T-helper 2 cell treated with Interferon-gamma antibody and Interleukin-4, amounts not matched to agents 5 μg/mL and 100 μg/mL, for 36 hours (primary cell): ENCODE measurements around the gene KCNJ5.

Experiments used
- DNase-seq: peaks from one replicate; pipeline ENCODE4 v3.0.0; 2021; ENCODE audit warnings: low spot score
- H3K27ac Mint-ChIP-seq: one replicate; pipeline ENCODE4 v1.8.0; 2021; ENCODE audit warnings: mild to moderate bottlenecking, mixed read lengths
- H3K27me3 Mint-ChIP-seq: one replicate; pipeline ENCODE4 v1.8.0; 2021; ENCODE audit warnings: low read depth, mixed read lengths
- H3K36me3 Mint-ChIP-seq: one replicate; pipeline ENCODE4 v1.8.0; 2021; ENCODE audit warnings: low read depth, mixed read lengths
- H3K4me1 Mint-ChIP-seq: one replicate; pipeline ENCODE4 v1.8.0; 2021; ENCODE audit warnings: low read depth, mixed read lengths
- H3K4me3 Mint-ChIP-seq: one replicate; pipeline ENCODE4 v1.8.0; 2022; ENCODE audit warnings: mild to moderate bottlenecking, moderate library complexity, mixed read lengths
- H3K9me3 Mint-ChIP-seq: one replicate; pipeline ENCODE4 v1.8.0; 2021; ENCODE audit warnings: mixed read lengths

KCNJ5 gene

GRCh38 chr11:128942817-128943427, 51.8 kb downstream of the KCNJ5 start, which contains the start of gene TP53AIP1:
Gene TP53AIP1, minus strand, starts transcription at chr11:128942871. Its CDS starts 5,053 bp downstream, at chr11:128937818.
- DNase-seq, result no peak
- Mint-ChIP-seq H3K27me3 (peaks cover 7% of the 10 kb centered on the region), H3K9me3 (no peaks in the 10 kb centered on the region), H3K36me3 (no peaks in the 10 kb centered on the region), H3K4me3 (no peak within 1 kb of the TSS), H3K4me1 (no peaks in the 10 kb centered on the region), H3K27ac (no peak within 1 kb of the TSS)

GRCh38 chr11:128943428-128943976, 52.3 kb downstream of the KCNJ5 start:
- H3K9me3 Mint-ChIP-seq, result no peaks in the 10 kb centered on the region
- no peak for DNase-seq
- H3K27me3 Mint-ChIP-seq, result peaks cover 10% of the 10 kb centered on the region
- H3K36me3 Mint-ChIP-seq, result no peaks in the 10 kb centered on the region
- no peak overlapping the region for H3K4me3 Mint-ChIP-seq
- H3K27ac Mint-ChIP-seq, result no peak overlapping the region
- H3K4me1 Mint-ChIP-seq, result no peaks in the 10 kb centered on the region

DNA sequence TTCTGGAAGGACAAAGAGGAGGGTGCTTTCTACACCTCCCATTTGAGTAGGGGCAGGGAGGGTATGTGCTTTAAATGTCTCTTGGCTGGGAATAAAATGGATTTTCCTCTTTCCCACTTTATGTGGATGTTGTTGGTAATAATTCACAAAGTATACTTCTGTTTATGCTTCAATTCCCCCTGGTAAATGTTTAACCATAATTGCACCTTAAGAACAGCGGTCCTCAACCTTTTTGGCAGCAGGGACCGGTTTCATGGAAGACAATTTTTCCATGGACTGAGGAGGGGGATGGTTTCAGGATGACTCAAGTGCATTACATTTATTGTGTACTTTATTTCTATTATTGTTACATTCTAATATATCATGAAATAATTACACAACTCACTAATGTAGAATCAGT, 55.5 kb downstream of the KCNJ5 start:
- DNase-seq, result no peak
- Mint-ChIP-seq H3K4me1 (no peaks in the 10 kb centered on the region), H3K4me3 (no peak overlapping the region), H3K36me3 (no peaks in the 10 kb centered on the region), H3K27ac (no peak overlapping the region), H3K27me3 (peaks cover 22% of the 10 kb centered on the region), H3K9me3 (no peaks in the 10 kb centered on the region)

DNA sequence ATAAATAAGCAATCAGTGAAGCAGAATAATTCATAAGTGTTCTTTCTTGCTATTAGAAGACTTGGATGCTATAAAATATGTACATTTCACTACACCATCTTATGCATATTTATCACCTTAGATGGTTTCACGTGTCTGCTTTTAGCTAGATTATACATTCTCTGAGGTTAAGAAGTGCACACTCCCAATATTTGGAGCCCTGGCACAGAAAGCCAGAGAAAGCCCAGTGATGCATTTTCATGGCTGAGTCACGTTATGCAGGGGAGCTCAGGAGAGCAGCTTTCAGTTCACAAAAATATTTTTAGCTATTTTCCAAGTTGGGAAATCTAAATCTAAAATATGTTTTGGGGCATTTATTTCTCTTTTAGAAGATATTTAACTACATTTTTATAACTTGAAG, 56.6 kb downstream of the KCNJ5 start:
- no peaks in the 10 kb centered on the region for H3K36me3 Mint-ChIP-seq
- H3K4me1 Mint-ChIP-seq, result no peaks in the 10 kb centered on the region
- H3K27ac Mint-ChIP-seq, result no peak overlapping the region
- no peaks in the 10 kb centered on the region for H3K9me3 Mint-ChIP-seq
- peaks cover 25% of the 10 kb centered on the region for H3K27me3 Mint-ChIP-seq
- no peak overlapping the region for H3K4me3 Mint-ChIP-seq
- no peak for DNase-seq

DNA sequence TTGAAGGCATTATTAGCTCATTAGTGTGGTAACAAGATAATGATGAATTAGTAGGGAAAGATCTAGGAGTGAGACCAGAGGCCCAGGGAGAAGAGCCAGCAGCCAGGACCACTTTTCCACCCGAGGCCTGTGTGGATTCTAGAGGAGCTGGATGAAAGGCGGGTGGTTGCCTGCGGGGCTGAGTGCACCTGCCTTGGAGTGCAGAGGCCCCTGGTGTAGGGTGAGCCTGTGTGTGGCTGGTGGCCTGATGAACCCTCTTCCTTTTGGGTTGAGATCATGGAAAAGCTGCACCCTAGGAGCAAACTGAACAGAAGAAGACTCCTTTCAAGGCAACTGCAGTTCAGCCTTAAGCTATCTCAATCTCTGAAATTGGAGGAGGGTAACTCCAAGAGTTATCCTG, 57.4 kb downstream of the KCNJ5 start:
- no peak for DNase-seq
- H3K9me3 Mint-ChIP-seq, result no peaks in the 10 kb centered on the region
- no peak overlapping the region for H3K4me3 Mint-ChIP-seq

DNA sequence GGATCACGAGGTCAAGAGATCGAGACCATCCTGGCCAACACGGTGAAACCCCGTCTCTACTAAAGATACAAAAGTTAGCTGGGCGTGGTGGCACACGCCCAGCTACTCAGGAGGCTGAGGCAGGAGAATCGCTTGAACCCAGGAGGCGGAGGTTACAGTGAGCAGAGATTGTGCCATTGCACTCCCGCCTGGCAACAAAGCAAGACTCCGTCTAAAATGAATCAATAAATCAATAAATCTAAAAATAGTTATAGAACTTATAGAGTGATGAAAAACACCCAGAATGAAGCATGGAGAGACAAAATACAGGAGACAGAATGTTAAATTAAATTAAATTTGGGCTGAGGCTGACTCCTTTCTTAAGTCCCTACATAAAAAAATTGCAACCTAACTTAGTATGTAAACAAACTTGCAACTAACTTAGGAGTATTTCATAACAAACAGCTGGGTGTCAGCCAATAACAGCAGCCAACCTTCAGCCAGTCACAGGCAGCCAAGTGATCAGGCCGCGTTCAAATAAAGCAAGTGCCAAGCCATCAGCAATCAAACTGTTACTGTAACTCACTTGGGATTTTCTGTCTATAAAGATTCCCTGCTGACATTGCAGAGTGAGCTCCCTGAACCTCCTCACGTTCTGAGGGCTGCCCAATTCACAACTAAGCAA, 58.8 kb downstream of the KCNJ5 start:
- Mint-ChIP-seq H3K36me3 (no peaks in the 10 kb centered on the region), H3K27me3 (peaks cover 37% of the 10 kb centered on the region), H3K4me3 (no peak overlapping the region), H3K4me1 (no peaks in the 10 kb centered on the region), H3K27ac (no peak overlapping the region), H3K9me3 (no peaks in the 10 kb centered on the region)
- DNase-seq, result no peak

More for the DNA sequence above, 57.4 kb downstream of the KCNJ5 start:
- H3K36me3 Mint-ChIP-seq, result no peaks in the 10 kb centered on the region
- H3K27ac Mint-ChIP-seq, result no peak overlapping the region
- H3K4me1 Mint-ChIP-seq, result no peaks in the 10 kb centered on the region
- H3K27me3 Mint-ChIP-seq, result peaks cover 28% of the 10 kb centered on the region

GRCh38 chr11:128953151-128953550, 62.0 kb downstream of the KCNJ5 start:
- no peaks in the 10 kb centered on the region for H3K4me1 Mint-ChIP-seq
- no peak overlapping the region for H3K27ac Mint-ChIP-seq

DNA sequence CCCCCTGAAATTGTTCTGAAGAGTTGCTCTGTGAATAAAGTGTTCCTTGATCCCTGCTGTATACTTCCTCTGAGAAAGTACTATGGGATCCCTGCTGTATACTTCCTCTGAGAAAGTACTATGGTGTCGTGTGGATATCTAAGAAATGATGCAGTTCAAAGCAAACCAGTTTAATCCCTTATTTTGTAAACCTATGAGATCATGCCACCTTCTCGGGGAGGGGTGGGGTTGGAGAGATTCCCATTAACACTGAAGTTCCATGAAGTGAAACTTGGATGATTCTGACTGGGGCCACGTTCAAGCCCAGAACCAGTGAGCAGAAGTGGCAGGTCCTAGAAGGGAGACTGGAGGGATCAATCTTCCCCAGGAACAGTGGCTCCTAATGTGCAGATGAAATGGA, 64.5 kb downstream of the KCNJ5 start:
- no peaks in the 10 kb centered on the region for H3K36me3 Mint-ChIP-seq
- H3K27me3 Mint-ChIP-seq, result peaks cover 34% of the 10 kb centered on the region
- no peak overlapping the region for H3K27ac Mint-ChIP-seq
- no peak for DNase-seq
- no peaks in the 10 kb centered on the region for H3K4me1 Mint-ChIP-seq
- H3K9me3 Mint-ChIP-seq, result no peaks in the 10 kb centered on the region
- no peak overlapping the region for H3K4me3 Mint-ChIP-seq

More at GRCh38 chr11:128953151-128953550, 62.0 kb downstream of the KCNJ5 start:
- no peaks in the 10 kb centered on the region for H3K9me3 Mint-ChIP-seq
- no peaks in the 10 kb centered on the region for H3K36me3 Mint-ChIP-seq
- H3K27me3 Mint-ChIP-seq, result peaks cover 40% of the 10 kb centered on the region
- H3K4me3 Mint-ChIP-seq, result no peak overlapping the region
- DNase-seq, result no peak

GRCh38 chr11:128956401-128957201, 65.4 kb downstream of the KCNJ5 start:
- H3K4me1 Mint-ChIP-seq, result peaks cover 2% of the 10 kb centered on the region
- peaks cover 32% of the 10 kb centered on the region for H3K27me3 Mint-ChIP-seq
- no peaks in the 10 kb centered on the region for H3K36me3 Mint-ChIP-seq
- DNase-seq, result no peak
- H3K9me3 Mint-ChIP-seq, result no peaks in the 10 kb centered on the region
- H3K4me3 Mint-ChIP-seq, result no peak overlapping the region
- no peak overlapping the region for H3K27ac Mint-ChIP-seq

DNA sequence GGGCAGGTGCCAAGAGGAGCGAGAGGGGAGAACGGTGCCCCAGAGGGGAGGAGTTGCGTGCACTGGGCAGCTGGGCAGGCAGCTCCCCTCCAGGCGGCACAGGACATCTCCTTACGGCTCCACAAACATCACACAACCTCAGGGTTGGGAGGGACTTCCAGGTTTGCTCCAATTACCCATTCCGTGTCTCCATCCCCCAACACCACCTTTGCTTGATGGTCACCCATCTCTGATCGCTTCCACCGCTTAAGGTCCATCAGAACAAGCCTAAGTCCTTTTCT, 66.0 kb downstream of the KCNJ5 start:
- peaks cover 29% of the 10 kb centered on the region for H3K27me3 Mint-ChIP-seq
- peaks cover 3% of the 10 kb centered on the region for H3K4me1 Mint-ChIP-seq
- DNase-seq, result no peak
- no peaks in the 10 kb centered on the region for H3K36me3 Mint-ChIP-seq
- no peaks in the 10 kb centered on the region for H3K9me3 Mint-ChIP-seq
- no peak overlapping the region for H3K27ac Mint-ChIP-seq
- no peak overlapping the region for H3K4me3 Mint-ChIP-seq

GRCh38 chr11:128961645-128962044, 70.5 kb downstream of the KCNJ5 start:
- Mint-ChIP-seq H3K4me3 (no peak overlapping the region), H3K36me3 (peaks cover 2% of the 10 kb centered on the region), H3K27ac (no peak overlapping the region), H3K9me3 (peaks cover 3% of the 10 kb centered on the region), H3K4me1 (peaks cover 41% of the 10 kb centered on the region), H3K27me3 (peaks cover 12% of the 10 kb centered on the region)
- DNase-seq, result no peak

- DNase-seq, result no peak
- Mint-ChIP-seq H3K36me3 (peaks cover 2% of the 10 kb centered on the region), H3K4me1 (peaks cover 43% of the 10 kb centered on the region), H3K27ac (no peak overlapping the region), H3K27me3 (peaks cover 8% of the 10 kb centered on the region), H3K9me3 (peaks cover 3% of the 10 kb centered on the region), H3K4me3 (peak overlapping the region; percentile 50)
These were observed 71.7 kb downstream of the KCNJ5 start for GRCh38 chr11:128962896-128963295.

DNA sequence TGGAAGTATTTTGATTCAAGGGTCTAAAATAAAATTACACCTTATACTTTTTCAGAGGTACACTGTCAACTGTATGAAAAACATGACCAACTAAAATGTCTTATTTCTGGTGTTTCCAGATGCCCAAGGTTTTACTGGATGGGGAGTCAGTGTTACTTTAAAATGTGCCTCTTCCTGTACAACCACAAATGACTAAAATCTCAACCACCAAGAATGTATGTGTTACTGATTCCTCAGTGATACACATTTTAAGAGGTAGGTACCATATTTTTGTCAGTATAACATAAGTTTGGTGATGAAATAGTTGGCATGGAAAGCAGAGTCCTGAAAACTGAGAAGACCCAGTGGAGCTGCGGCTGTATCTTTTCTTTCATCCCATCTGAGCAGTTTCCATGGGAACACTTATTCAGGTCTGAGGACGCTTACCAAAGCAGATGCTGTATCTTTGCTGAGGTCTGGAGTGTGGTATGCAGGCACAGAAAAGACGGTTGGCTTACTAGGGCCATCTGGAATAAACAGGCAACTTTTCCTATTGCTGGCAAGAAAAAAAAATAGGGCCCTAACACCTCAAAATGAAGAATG, 72.7 kb downstream of the KCNJ5 start:
- Mint-ChIP-seq H3K9me3 (peaks cover 3% of the 10 kb centered on the region), H3K4me3 (peak overlapping the region; percentile 65), H3K27ac (peak overlapping the region; percentile 71), H3K36me3 (peaks cover 2% of the 10 kb centered on the region), H3K27me3 (peaks cover 4% of the 10 kb centered on the region), H3K4me1 (peaks cover 43% of the 10 kb centered on the region)
- DNase-seq, result no peak

- H3K4me1 Mint-ChIP-seq, result peaks cover 43% of the 10 kb centered on the region
- no peak for DNase-seq
These were observed 73.3 kb downstream of the KCNJ5 start for GRCh38 chr11:128964463-128964930.

More at GRCh38 chr11:128964463-128964930, 73.3 kb downstream of the KCNJ5 start:
- peaks cover 2% of the 10 kb centered on the region for H3K36me3 Mint-ChIP-seq
- H3K27me3 Mint-ChIP-seq, result peaks cover 2% of the 10 kb centered on the region
- H3K4me3 Mint-ChIP-seq, result peak overlapping the region; percentile 65
- peak overlapping the region; percentile 71 for H3K27ac Mint-ChIP-seq
- H3K9me3 Mint-ChIP-seq, result peaks cover 3% of the 10 kb centered on the region
